ENCODE measurements around the gene ZNF503. TPM values are rescaled to one million over a fixed set of nuclear protein-coding genes. Genes with fewer than 3 reads are reported as not detected.

ZNF503 gene
- polyA plus RNA-seq, 2 of the 4 experiments (the other 2 are of a cell fraction) = 0.54 to 12.8 TPM

GRCh38 chr10:75400163-75400770 is 1.3 kb downstream of the ZNF503 start:
- TF ChIP-seq RAD21 (conservative IDR thresholded peaks at IDR 0.05 in 1 of 2, IDR thresholded peaks at IDR 0.05 in 1 of 2) (peak in 1 of 2 experiments; percentile 7; a peak in 1 of 5 replicates), MYC (IDR thresholded peaks at IDR 0.05; ENCODE audit: borderline replicate concordance, low read length) (no peak), JUN (IDR thresholded peaks at IDR 0.05) (peak in 1 of 2 experiments; percentile 51; a peak in 1 of 5 replicates), SMC3 (IDR thresholded peaks at IDR 0.05) (peak; percentile 32; the same call in 2 of the 3 replicates), ELK1 (IDR thresholded peaks at IDR 0.05; ENCODE audit: low read depth, low read length) (no peak)
- under 1% methylated on average over 36 of the region's 39 CpGs for WGBS (ENCODE audit: missing lambda C conversion rate)
- ChIA-PET CTCF (interaction anchor here (0.5 to 5.7 kb wide), 21 partner anchors 16 to 903 kb away, joined by 3 to 83 read pairs (median 4); no protein-coding TSS in a partner anchor), POLR2A (interaction anchor here (2.4 kb wide), 1 partner anchor 364 kb away, joined by 17 read pairs; no protein-coding TSS in a partner anchor)
- FAIRE-seq = no peak
- Histone ChIP-seq H3K27ac (peak overlapping the region; percentile 94 to 98), H3K4me2 (peak overlapping the region; percentile 98), H3K9me3 (no peaks in the 10 kb centered on the region), H3K4me3 (peak overlapping the region; percentile 92), H3K4me1 (peaks cover 11% of the 10 kb centered on the region)
- peak in 1 of 2 experiments; percentile 36 for DNase-seq (ENCODE audit: low read depth in 1 of 2, low spot score in 1 of 2)
- ATAC-seq = no peak

- WGBS (ENCODE audit: missing lambda C conversion rate) = 25% methylated on average over 25 of the region's 71 CpGs
- DNase-seq (ENCODE audit: low read depth in 1 of 2, low spot score in 1 of 2) (peak; percentile 64 to 70), ATAC-seq (peak; percentile 5 to 45; a peak in 3 of 6 replicates), FAIRE-seq (no peak)
- Histone ChIP-seq H3K4me2 (peak overlapping the region; percentile 98), H3K4me1 (peaks cover 14% of the 10 kb centered on the region), H3K4me3 (peak overlapping the region; percentile 92), H3K9me3 (no peaks in the 10 kb centered on the region), H3K27ac (peak overlapping the region; percentile 94 to 98)
- ChIA-PET CTCF (interaction anchor here (0.6 to 5.7 kb wide), 25 partner anchors 16 to 904 kb away, joined by 3 to 83 read pairs (median 4); no protein-coding TSS in a partner anchor), POLR2A (interaction anchor here (0.6 kb wide), 1 partner anchor 1584 kb away, joined by 4 read pairs; no protein-coding TSS in a partner anchor)
- TF ChIP-seq, protein P1, sequence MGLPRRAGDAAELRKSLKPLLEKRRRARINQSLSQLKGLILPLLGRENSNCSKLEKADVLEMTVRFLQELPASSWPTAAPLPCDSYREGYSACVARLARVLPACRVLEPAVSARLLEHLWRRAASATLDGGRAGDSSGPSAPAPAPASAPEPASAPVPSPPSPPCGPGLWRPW (IDR thresholded peaks at IDR 0.05) = no peak
- TF ChIP-seq CBX8 (IDR thresholded peaks at IDR 0.05) (no peak), JUN (IDR thresholded peaks at IDR 0.05) (peak in 1 of 2 experiments; percentile 66; a peak in 2 of 5 replicates), SMC3 (IDR thresholded peaks at IDR 0.05) (peak; percentile 95), RAD21 (conservative IDR thresholded peaks at IDR 0.05 in 1 of 2, IDR thresholded peaks at IDR 0.05 in 1 of 2) (peak; percentile 65 to 94), HEYL (CRISPR knock-in tag; IDR thresholded peaks at IDR 0.05) (no peak), ELK1 (IDR thresholded peaks at IDR 0.05; ENCODE audit: low read depth, low read length) (no peak), RARB (CRISPR knock-in tag; IDR thresholded peaks at IDR 0.05) (no peak), RNF2 (IDR thresholded peaks at IDR 0.05; ENCODE audit: borderline replicate concordance, low read depth) (no peak), ZNF302 (CRISPR knock-in tag; IDR thresholded peaks at IDR 0.05) (no peak), KDM5A (IDR thresholded peaks at IDR 0.05) (no peak), HDAC2 (IDR thresholded peaks at IDR 0.05) (no peak), REST (IDR thresholded peaks at IDR 0.05) (no peak), NPAS2 (CRISPR knock-in tag; IDR thresholded peaks at IDR 0.05; ENCODE audit: borderline replicate concordance) (no peak)
- TF ChIP-seq, protein P2, sequence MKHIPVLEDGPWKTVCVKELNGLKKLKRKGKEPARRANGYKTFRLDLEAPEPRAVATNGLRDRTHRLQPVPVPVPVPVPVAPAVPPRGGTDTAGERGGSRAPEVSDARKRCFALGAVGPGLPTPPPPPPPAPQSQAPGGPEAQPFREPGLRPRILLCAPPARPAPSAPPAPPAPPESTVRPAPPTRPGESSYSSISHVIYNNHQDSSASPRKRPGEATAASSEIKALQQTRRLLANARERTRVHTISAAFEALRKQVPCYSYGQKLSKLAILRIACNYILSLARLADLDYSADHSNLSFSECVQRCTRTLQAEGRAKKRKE (CRISPR knock-in tag; IDR thresholded peaks at IDR 0.05; ENCODE audit: low read depth) = no peak
- TF ChIP-seq, protein P3, sequence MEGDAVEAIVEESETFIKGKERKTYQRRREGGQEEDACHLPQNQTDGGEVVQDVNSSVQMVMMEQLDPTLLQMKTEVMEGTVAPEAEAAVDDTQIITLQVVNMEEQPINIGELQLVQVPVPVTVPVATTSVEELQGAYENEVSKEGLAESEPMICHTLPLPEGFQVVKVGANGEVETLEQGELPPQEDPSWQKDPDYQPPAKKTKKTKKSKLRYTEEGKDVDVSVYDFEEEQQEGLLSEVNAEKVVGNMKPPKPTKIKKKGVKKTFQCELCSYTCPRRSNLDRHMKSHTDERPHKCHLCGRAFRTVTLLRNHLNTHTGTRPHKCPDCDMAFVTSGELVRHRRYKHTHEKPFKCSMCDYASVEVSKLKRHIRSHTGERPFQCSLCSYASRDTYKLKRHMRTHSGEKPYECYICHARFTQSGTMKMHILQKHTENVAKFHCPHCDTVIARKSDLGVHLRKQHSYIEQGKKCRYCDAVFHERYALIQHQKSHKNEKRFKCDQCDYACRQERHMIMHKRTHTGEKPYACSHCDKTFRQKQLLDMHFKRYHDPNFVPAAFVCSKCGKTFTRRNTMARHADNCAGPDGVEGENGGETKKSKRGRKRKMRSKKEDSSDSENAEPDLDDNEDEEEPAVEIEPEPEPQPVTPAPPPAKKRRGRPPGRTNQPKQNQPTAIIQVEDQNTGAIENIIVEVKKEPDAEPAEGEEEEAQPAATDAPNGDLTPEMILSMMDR (IDR thresholded peaks at IDR 0.05) = peak; percentile 60
- TF ChIP-seq, protein P4, sequence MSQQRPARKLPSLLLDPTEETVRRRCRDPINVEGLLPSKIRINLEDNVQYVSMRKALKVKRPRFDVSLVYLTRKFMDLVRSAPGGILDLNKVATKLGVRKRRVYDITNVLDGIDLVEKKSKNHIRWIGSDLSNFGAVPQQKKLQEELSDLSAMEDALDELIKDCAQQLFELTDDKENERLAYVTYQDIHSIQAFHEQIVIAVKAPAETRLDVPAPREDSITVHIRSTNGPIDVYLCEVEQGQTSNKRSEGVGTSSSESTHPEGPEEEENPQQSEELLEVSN (IDR thresholded peaks at IDR 0.05; ENCODE audit: borderline replicate concordance, low read depth) = no peak
Observed at GRCh38 chr10:75399461-75400162, 2.0 kb downstream of the ZNF503 start.

All from A549 (cell line).